GM18519 (cell line): ENCODE measurements around the gene AVPR2.

Experiments used
- ATAC-seq: cut with Tn5 transposase; IDR thresholded peaks from one replicate; pipeline ENCODE4 v1.9.1; 2021; ENCODE audit warnings: mild to moderate bottlenecking, moderate library complexity; ENCODE audit not compliant: unreplicated experiment, low FRiP score

Gene AVPR2

DNA sequence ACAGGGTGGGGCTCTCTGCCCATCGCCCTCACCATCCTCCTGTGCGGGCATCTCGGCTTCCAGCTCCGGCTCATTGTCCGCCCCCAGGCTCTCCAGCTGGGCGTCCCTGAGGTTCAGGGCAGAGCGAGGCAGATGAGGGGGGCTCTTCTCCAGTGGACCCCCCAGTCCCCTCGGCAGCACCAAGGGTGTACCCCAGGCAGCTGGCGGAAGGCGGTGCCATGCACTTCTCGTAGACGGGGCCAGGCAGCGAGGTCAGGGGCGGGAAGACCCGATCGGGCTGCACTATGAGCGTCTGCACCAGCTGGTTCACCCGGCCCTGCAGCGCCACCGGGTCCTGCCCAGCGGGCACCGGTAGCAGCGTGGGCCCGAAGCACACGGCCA lies 5.5 kb downstream of the AVPR2 start:
- ATAC-seq = no peak

GRCh38 chrX:153910446-153910845 lies 6.0 kb downstream of the AVPR2 start:
- ATAC-seq = no peak

DNA sequence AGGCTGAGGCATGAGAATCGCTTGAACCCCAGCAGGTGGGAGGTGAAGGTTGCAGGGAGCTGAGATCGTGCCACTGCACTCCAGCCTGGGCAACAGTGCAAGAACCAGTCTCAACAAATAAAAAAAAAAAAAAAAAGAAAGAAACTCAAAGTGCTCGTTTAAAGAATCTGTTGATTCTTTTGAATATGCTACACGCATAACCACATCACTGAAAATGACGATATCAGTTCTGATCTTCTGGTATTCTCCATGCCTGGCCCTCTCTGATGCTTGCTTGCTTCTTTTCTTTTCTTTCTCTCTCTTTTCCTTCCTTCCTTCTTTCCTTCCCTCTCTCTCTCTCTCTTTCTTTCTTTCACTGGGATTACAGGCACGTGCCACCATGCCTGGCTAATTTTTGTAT lies 7.3 kb downstream of the AVPR2 start:
- no peak for ATAC-seq

GRCh38 chrX:153913211-153913610 lies 8.7 kb downstream of the AVPR2 start:
- no peak for ATAC-seq

DNA sequence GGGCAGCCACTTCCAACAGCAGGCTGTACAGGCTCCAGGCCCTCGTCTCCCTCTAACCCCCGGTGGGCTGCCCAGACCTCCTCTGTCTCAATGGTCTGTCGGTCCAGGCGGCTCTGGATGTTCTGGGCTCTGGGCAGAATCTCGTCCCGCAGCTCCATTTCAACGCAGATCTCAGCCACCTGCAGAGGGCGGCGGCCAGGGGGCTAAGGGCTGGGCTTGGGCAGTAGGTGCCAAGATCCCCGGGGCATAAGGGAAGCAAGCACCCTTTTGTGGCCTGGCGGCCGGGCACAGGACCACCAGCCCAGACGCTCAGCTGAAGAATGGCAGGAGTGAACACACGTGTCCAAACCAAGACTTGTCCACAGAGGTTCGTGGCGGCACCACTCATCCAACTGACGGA lies 9.2 kb downstream of the AVPR2 start:
- no peak for ATAC-seq

- ATAC-seq = no peak
Observed at GRCh38 chrX:153917869-153918268, 13.4 kb downstream of the AVPR2 start.

- no peak for ATAC-seq
Observed at GRCh38 chrX:153919281-153919680, 14.8 kb downstream of the AVPR2 start.

- ATAC-seq = no peak
Observed at GRCh38 chrX:153920546-153920945, 16.1 kb downstream of the AVPR2 start.

DNA sequence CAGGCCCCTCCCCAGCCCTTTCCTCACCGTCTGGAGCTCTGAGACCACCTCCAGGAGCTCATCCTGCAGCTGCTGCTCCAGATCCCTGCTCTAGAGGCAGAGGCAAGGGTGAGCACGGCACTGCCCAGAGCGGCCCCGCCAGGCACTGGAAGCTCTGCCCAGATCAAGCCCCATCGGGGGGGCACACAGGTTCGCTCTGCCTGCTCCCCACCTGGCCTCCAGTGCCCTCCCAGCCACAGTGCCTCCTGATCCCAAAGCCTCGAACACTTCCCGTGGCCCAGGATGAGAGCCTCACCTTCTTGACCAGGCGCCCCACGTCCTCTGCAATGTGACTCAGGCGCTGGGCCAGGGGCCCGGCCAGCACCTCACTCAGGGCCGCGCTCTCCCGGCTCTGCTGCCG lies 16.6 kb downstream of the AVPR2 start:
- no peak for ATAC-seq

DNA sequence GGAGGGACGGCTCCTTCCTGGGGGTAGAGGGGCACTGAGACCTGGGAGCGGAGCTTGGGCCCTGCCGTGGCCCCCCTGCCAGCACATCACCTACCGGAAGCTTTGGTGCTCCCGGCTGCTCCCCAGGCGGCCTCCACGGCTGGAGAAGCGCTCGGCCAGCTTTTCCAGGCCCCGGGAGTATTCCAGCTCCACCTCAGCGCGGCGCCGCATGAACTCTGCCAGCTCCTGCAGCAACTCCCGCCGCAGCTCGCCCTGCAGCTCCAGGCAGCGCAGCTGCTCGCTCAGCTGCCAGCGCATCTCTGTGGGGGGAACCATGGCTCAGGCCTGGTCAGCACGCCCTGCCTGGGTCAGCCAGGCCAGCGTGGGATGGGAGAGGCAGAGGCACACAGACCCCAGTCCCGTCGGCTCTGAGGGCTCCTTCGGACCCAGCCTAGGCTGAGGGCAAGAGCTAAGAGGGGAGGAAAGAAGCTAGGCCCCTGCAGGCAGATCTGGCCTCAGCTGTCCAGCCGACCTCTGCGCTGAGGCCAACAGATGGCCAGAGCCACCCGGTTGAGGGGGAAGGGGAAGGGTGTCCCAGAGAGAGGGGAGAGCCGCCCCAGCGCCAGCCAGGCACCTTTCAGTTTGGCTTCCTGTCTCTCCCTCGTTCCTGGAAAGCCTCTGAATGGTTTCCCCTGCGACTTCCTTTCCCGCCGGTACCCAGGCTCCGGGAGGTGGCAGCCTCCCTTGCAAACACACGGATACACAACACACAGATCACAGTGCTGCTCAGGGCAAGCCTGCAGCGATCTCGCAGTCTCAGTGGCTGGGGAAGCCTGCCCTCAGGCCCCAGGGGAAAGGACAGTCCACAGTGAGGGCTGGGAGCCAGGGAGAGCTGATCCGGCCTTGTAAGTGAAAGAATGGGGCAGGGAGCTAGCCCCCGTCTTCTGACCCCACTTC lies 17.3 kb downstream of the AVPR2 start:
- no peak for ATAC-seq

DNA sequence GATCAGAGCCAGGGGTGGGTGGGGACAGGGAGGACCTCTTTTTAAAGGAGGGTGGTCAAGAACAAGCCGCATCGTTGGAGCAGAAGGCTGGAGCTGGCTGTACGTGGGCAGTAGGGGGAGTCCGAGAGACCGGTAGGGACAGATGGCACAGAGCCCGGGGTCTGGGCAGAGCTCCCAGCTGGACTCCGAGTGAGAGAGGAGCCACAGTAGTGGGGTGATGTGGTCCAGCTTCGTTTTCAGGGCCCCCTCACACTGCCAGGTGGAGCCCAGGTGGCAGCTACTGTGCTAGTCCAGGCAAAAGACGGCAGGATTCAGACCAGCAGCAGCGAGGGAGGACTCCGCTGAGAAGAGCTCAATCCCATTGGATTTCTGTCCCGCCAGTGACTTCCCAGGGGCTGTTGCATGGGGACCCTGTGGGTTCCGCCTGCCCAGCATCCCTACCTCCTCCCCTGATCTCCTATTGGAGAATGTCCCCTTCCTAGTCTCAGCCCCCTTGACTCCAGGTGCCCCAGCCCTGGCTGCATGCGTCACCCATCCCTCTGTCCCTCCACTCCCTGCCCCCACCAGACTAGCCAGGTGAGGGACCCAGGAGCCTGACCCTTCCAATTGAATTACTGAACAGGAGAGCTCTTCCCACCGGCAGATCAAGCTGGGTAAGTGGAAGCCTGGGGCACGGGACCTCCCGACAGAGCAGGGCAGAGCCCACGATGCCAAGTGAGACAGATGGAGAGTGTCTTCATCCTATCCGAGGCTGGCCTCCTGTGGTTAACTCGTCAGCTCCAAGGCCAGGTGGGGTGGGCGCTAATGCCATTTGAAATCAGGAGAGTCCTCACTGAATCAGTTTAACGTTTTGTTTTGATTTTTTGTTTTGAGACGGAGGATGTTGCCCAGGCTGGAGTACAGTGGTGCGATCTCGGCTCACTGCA lies 18.7 kb downstream of the AVPR2 start:
- ATAC-seq = no peak

DNA sequence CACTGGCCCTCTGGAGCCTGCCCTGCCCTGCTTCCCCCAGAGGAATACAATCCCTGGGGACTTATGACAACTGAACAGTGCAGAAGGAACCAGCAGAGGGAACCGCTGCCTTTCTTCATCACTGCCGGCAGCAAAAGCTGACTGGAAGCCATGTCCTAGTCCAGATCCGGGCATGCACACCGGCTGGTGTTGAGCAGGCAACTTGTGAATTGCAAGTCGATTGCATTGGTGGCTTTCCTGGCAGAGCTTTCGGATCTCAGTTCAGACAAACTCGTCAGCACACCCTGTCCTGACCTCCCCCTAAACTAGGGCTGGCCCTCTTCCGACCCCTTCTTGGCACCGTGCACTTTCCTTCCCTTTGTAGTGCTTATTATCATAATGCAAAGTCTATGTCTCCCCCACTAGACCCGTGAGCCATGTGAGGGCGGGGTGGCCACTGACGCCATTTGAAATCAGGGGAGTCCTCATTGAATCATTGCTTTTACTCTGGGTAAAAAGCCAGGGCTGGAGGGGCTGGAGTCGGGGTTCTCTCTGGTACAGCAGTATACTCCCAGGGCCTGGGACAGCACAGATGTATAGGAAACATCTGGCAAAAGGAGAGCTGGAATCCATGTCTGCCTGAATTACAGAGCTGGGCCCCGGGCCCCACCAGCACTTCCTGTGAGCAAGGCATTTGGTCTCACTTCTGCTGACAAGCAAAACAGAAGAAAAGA lies 19.8 kb downstream of the AVPR2 start:
- no peak for ATAC-seq

- no peak for ATAC-seq
Observed at GRCh38 chrX:153925387-153925738, 20.9 kb downstream of the AVPR2 start.

DNA sequence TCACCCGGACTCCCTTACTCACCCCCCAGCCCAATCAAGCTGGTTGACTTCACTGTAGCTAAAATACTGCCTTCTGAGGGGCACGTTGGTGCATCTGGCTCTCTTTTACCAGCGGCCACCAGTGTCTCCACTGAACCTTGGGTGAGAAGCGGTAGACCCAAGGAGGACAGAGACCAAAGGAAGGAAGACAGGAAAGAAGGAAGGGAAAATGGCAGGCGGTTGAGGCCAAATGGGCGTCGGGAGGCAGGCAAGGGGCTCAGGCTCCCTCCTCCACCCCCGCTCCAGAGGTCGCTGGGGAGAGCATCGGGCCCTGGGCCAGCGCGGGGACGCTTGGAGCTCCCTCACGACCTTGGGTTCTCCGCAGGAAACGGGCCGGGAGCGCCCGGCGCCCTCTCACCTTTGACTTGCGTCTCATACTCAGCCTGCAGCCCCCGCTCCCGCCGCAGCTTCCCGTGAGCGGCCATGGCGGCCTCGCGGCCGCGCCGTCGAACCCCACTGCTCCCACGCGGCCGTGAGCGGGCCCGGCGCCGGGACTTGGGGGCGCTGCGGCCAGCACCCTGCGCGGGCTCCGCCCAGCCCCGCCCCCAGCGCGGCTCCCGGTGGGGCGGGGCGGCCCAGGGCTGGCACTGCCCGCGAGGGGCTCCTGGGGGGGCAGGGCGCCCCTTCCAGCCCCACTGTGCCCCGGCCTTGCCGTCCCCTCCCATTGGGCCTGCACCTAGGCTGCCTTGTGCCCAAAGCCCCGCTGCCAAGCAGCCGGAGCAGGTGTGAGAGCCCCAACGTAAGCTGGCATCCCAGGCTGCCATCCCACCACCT lies 21.5 kb downstream of the AVPR2 start, which contains the start of gene ARHGAP4:
ARHGAP4 (minus strand) TSS at position 526 of the 813 bp plus-strand sequence; CDS start at position 464, 62 bp downstream.
- ATAC-seq = no peak

GRCh38 chrX:153926552-153926857 lies 22.0 kb downstream of the AVPR2 start:
- no peak for ATAC-seq

DNA sequence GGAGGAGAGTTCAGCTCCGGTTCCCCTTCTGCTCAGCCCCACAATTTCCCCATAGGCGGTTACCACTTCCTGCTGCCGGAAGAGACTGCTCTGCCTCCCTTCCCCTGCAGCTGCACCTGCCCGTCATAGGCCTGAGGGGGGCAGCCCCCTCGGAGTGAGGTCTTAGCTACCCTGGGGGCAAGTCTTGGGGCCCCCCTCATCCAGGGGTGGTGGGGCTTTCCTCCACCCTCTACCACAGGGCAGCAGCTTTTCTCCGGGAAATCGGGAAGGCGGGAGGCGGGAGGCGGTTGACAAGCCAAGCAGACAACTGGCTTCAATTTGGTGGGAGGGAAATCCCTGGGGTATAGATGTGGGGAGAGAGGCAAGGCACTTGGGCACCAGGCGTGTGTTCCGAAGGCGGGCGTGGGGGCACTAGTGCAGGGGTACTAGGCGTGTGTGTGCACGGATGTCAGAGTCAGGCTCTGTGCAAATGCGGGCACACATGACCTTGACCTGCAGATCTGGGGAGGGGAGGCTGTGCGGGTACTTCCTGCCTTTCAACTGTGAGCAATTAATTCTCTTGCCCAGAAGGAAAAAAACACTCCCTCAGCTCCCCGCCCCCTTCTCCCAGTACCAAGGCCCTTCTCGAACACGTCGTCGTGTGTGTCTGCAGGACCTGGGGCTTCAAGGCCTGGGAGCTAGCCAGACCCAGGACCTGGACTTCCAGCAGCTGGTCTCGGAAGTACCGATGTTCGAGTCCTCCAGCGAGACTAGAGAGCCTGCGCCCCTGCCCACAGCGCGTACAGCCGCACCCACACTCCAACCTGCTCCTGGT lies 22.6 kb downstream of the AVPR2 start:
- ATAC-seq = no peak

DNA sequence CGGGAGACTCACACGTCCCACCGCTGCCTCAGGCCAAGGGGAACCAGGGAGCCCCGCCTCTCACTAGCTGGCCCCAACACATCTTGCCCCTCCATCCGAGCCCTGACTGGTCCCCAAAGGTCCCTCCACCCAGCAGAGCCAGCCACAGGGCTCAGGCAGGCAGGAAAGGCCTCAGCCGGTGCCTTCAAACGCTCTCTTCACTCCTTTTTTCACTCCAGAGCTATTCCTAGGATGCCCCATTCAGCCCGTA lies 23.1 kb downstream of the AVPR2 start:
- ATAC-seq = no peak

DNA sequence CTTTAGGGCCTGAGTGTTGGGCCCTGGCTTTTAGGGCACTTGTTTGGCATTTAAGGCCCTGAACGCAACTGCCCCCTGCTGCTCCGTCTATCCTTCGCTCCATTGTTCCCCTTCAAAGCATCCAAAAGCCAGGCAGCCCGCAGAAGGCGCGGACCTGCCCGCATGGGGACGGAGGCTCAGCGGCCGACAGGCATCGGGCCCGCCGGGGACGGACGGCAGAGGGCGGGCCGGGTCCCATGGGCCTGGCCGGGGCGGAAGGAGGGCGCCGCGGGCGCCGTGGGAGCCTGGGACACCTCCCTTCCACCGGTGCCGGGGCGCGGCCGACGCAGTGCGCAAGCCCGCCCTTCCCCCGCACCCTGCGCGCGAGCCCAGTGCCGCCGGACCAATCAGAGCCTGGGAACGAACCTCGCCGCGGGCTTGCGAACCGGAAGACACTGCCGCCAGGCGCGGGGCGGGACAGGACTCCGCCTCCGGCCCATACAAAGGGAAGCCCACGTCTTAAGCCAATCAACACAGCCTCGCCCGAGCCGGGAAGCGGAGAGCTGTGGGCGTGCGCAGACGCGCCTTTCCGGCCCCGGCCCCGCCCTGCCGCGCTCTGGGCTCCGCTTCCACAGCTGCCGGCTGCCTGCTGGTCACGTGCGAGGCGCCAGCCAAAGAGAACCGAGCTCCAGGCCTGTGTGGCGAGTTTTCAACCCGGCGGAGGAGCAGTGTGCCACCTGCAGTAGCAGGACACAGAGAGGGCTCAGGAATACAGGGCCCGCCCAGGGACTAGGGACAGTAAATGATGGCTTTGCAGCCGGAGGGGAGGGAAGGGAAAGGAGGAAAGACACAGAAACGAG lies 23.7 kb downstream of the AVPR2 start:
- ATAC-seq = peak; percentile 65

DNA sequence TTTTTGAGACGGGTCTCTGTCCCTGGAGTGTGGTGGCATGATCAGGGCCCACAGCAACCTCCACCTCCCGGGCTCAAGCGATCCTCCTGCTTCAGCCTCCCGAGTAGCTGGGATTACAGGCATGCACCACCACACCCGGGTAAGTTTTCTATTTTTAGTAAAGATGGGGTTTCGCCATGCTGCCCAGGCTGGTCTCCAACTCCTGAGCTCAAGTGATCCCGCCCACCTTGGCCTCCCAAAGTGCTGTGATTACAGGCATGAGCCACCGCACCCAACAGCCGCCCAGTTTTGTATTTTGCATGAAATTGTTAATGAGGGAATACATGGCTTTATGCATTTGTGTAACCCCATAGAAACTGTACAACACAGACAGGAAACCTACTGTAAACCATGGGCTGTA lies 24.4 kb downstream of the AVPR2 start:
- no peak for ATAC-seq
